Ishikawa (cell line): ENCODE results near the gene GRIK4.

Experiments used
- MAX ChIP-seq: IDR thresholded peaks from 2 replicates; pipeline ENCODE4 v1.6.1; 2012
- REST ChIP-seq: IDR thresholded peaks from 2 replicates; pipeline ENCODE4 v1.6.1; 2012; ENCODE audit warnings: low read depth, mild to moderate bottlenecking

GRCh38 chr11:120832481-120833238 lies 321.1 kb downstream of the GRIK4 start:
- TF ChIP-seq MAX (no peak), REST (no peak)
